Right cardiac atrium (tissue), 5 donors: ENCODE results near the gene DEFB132. TPM values are rescaled to one million over a fixed set of nuclear protein-coding genes. Genes with fewer than 3 reads are reported as not detected.

ENCODE experiments used
- ATAC-seq, 2 donors: fragments of 200-7000 bp; cut with Tn5 transposase; one replicate each; pipeline versions ENCODE4 v1.8.0 to v1.9.1; 2020; ENCODE audit warnings: moderate library complexity in 2 of 2, mild to moderate bottlenecking in 1 of 2
- DNase-seq, 3 donors: peaks; one replicate each; pipeline ENCODE4 v3.0.0-alpha.2; 2020
- H3K27ac ChIP-seq: one replicate; pipeline ENCODE4 v1.5.1; 2013; ENCODE audit warnings: mild to moderate bottlenecking, low read length, control low read depth, moderate library complexity
- H3K27me3 ChIP-seq: one replicate; pipeline ENCODE4 v1.6.1; 2013; ENCODE audit not compliant: control insufficient read depth, insufficient read depth
- H3K4me1 ChIP-seq: one replicate; pipeline ENCODE4 v1.6.1; 2013; ENCODE audit warnings: low read length; ENCODE audit not compliant: control insufficient read depth, insufficient read depth
- H3K4me3 ChIP-seq: one replicate; pipeline ENCODE4 v1.5.1; 2013; ENCODE audit warnings: low read length, control low read depth
- H3K9me3 ChIP-seq: one replicate; pipeline ENCODE4 v1.6.1; 2013; ENCODE audit warnings: low read length; ENCODE audit not compliant: control insufficient read depth
- WGBS: extraction: QIAGEN DNeasy Blood & Tissue Kit; methylation state at CpG from one replicate; pipeline ENCODE4 v1.1.7; 2013; 5-methylcytosine and 5-hydroxymethylcytosine counted together
- intact Hi-C, 4 donors: fragments of 100-400 bp; cut with DNase I; formaldehyde crosslinking; loops; one replicate each; pipeline versions ENCODE4 v1.11.0 to v1.14.0; 2022 to 2023
- polyA plus RNA-seq: library from polyadenylated mRNA; stranded (reverse); fragments of 200-250 nt; gene quantifications from one replicate; pipeline ENCODE4 v1.2.3, GENCODE V29; 2013
- total RNA-seq, 4 donors: library from RNA; stranded (reverse); fragmentation: NEBNext Ultra II Directional; extraction: Animal tissue kit (Norgen Biotek cat#: 25700); gene quantifications; one replicate each; pipeline ENCODE4 v1.2.1, GENCODE V29; 2021
- donor health status: healthy with polysubstance abuse.
- donor health status: DM: no; HTN: yes; CAD: no.
- donor health status: DM: no; HTN: no; CAD: no.
- donor health status: DM: no; HTN: yes; CAD: no; lungs with severe emphysema.
- donor health status: DM: yes; HTN: yes; CAD: no.

The DEFB132 gene
- total and polyA plus RNA-seq, 5 donors, result not detected

GRCh38 chr20:278181-278580 is 20.7 kb downstream of the DEFB132 start:
- intact Hi-C loops, result loop anchor here in 1 of 4 donors (10.0 kb wide), 1 partner anchor 47 kb away; the partner anchor contains the start of gene SOX12
- H3K4me3 ChIP-seq, result no peak overlapping the region
- WGBS, result 81% methylated on average over 5 of the region's 5 CpGs
- ATAC-seq (no peak), DNase-seq (no peak)
- H3K9me3 ChIP-seq, result no peaks in the 10 kb centered on the region
- H3K4me1 ChIP-seq, result no peaks in the 10 kb centered on the region
- no peaks in the 10 kb centered on the region for H3K27me3 ChIP-seq
- H3K27ac ChIP-seq, result no peak overlapping the region

GRCh38 chr20:278607-279571 is 21.4 kb downstream of the DEFB132 start:
- ATAC-seq (peak; percentile 71 to 77), DNase-seq (peak; percentile 59 to 81 (median 80))
- 53% methylated on average over 74 of the region's 88 CpGs for WGBS
- Histone ChIP-seq H3K27me3 (no peaks in the 10 kb centered on the region), H3K9me3 (no peaks in the 10 kb centered on the region), H3K27ac (no peak overlapping the region), H3K4me3 (peak overlapping the region; percentile 4), H3K4me1 (no peaks in the 10 kb centered on the region)
- intact Hi-C loops, result loop anchor here in 1 of 4 donors (10.0 kb wide), 1 partner anchor 46 kb away; the partner anchor contains the start of gene SOX12

- no peak for ATAC-seq
- DNase-seq, result no peak
- Histone ChIP-seq H3K9me3 (no peaks in the 10 kb centered on the region), H3K4me1 (no peaks in the 10 kb centered on the region), H3K27me3 (no peaks in the 10 kb centered on the region), H3K27ac (no peak overlapping the region), H3K4me3 (no peak overlapping the region)
- intact Hi-C loops, result no loop called here
- 62% methylated on average over 3 of the region's 3 CpGs for WGBS
These were observed 26.6 kb downstream of the DEFB132 start for GRCh38 chr20:284172-284571.

- no peaks in the 10 kb centered on the region for H3K27me3 ChIP-seq
- 78% methylated on average over 2 of the region's 2 CpGs for WGBS
- H3K9me3 ChIP-seq, result no peaks in the 10 kb centered on the region
- ATAC-seq (no peak), DNase-seq (no peak)
- intact Hi-C loops, result no loop called here
- no peaks in the 10 kb centered on the region for H3K4me1 ChIP-seq
- no peak overlapping the region for H3K4me3 ChIP-seq
- H3K27ac ChIP-seq, result no peak overlapping the region
These were observed 29.0 kb downstream of the DEFB132 start for GRCh38 chr20:286508-286907.

GRCh38 chr20:288956-289692 is 31.6 kb downstream of the DEFB132 start:
- H3K9me3 ChIP-seq, result no peaks in the 10 kb centered on the region
- ATAC-seq, result no peak
- H3K27me3 ChIP-seq, result no peaks in the 10 kb centered on the region
- DNase-seq, result no peak
- no peak overlapping the region for H3K4me3 ChIP-seq
- H3K4me1 ChIP-seq, result no peaks in the 10 kb centered on the region
- WGBS, result 77% methylated on average over 3 of the region's 3 CpGs
- H3K27ac ChIP-seq, result no peak overlapping the region
- intact Hi-C loops, result no loop called here

- Histone ChIP-seq H3K9me3 (no peaks in the 10 kb centered on the region), H3K27me3 (no peaks in the 10 kb centered on the region), H3K27ac (peak overlapping the region; percentile 90), H3K4me3 (peak overlapping the region; percentile 96), H3K4me1 (no peaks in the 10 kb centered on the region)
- DNase-seq (no peak), ATAC-seq (no peak)
- intact Hi-C loops, result no loop called here
- 39% methylated on average over 2 of the region's 2 CpGs for WGBS
These were observed 32.2 kb downstream of the DEFB132 start for GRCh38 chr20:289693-290083.

- Histone ChIP-seq H3K27me3 (no peaks in the 10 kb centered on the region), H3K27ac (peak within 1 kb of the TSS; percentile 90), H3K4me1 (no peaks in the 10 kb centered on the region), H3K9me3 (no peaks in the 10 kb centered on the region), H3K4me3 (peak within 1 kb of the TSS; percentile 96)
- ATAC-seq (peak; percentile 97 to 98), DNase-seq (peak; percentile 94 to 98 (median 98))
- intact Hi-C loops, result no loop called here
- WGBS, result under 1% methylated on average over 43 of the region's 43 CpGs
These were observed 32.7 kb downstream of the DEFB132 start, which contains the start of gene C20orf96 for GRCh38 chr20:290084-290831. C20orf96 (minus strand) TSS chr20:290750; CDS start chr20:290610, 140 bp downstream.

GRCh38 chr20:294602-295001 is 37.1 kb downstream of the DEFB132 start:
- Histone ChIP-seq H3K4me1 (peaks cover 3% of the 10 kb centered on the region), H3K9me3 (no peaks in the 10 kb centered on the region), H3K27me3 (no peaks in the 10 kb centered on the region), H3K27ac (no peak overlapping the region), H3K4me3 (no peak overlapping the region)
- intact Hi-C loops, result no loop called here
- 85% methylated on average over 5 of the region's 5 CpGs for WGBS
- no peak for ATAC-seq
- DNase-seq, result no peak

- Histone ChIP-seq H3K27me3 (no peaks in the 10 kb centered on the region), H3K9me3 (no peaks in the 10 kb centered on the region), H3K4me1 (peaks cover 8% of the 10 kb centered on the region), H3K27ac (no peak overlapping the region), H3K4me3 (no peak overlapping the region)
- no peak for ATAC-seq
- intact Hi-C loops, result no loop called here
- DNase-seq, result no peak
- 87% methylated on average over 4 of the region's 4 CpGs for WGBS
These were observed 38.3 kb downstream of the DEFB132 start for GRCh38 chr20:295804-296203.

GRCh38 chr20:297098-297924 is 39.8 kb downstream of the DEFB132 start, which contains the start of gene ZCCHC3:
ZCCHC3 (plus strand) TSS chr20:297570; CDS start chr20:297587, 17 bp downstream.
- DNase-seq (peak; percentile 91 to 95 (median 95)), ATAC-seq (peak; percentile 94 to 95)
- intact Hi-C loops, result no loop called here
- Histone ChIP-seq H3K4me3 (peak within 1 kb of the TSS; percentile 83), H3K9me3 (no peaks in the 10 kb centered on the region), H3K27ac (peak within 1 kb of the TSS; percentile 85), H3K4me1 (peaks cover 14% of the 10 kb centered on the region), H3K27me3 (no peaks in the 10 kb centered on the region)
- under 1% methylated on average over 99 of the region's 99 CpGs for WGBS
